Adrenal gland (tissue), 12 donors: Measurements from ENCODE around the gene RNF217. TPM values are rescaled to one million over a fixed set of nuclear protein-coding genes. Genes with fewer than 3 reads are reported as not detected.

Experiments
- DNase-seq, 7 donors: peaks; one replicate each; pipeline ENCODE4 v3.0.0-alpha.2; 2019 to 2020
- H3K27ac ChIP-seq, 5 donors: fragments of 200-600 bp; sonication (generic) in 4 of 5; 1 replicate in 3 of 5; 2 replicates in 2 of 5; pipeline versions ENCODE4 v1.5.1 to v1.8.0; 2016 to 2020; ENCODE audit warnings: mild to moderate bottlenecking in 1 of 5
- H3K27me3 ChIP-seq: fragments of 200-600 bp; 2 replicates; pipeline ENCODE4 v1.8.0; 2021
- H3K36me3 ChIP-seq, 2 donors: fragments of 200-600 bp; replicated peaks in 1 of 2; 1 replicate in 1 of 2; 2 replicates in 1 of 2; pipeline versions ENCODE4 v1.5.1 to v1.8.0; 2018 to 2022
- H3K4me1 ChIP-seq, 2 donors: fragments of 200-600 bp; replicated peaks in 1 of 2; 1 replicate in 1 of 2; 2 replicates in 1 of 2; pipeline versions ENCODE4 v1.5.1 to v1.8.0; 2018 to 2021
- H3K4me3 ChIP-seq, 4 donors: fragments of 200-600 bp; sonication (generic) in 3 of 4; one replicate each; pipeline ENCODE4 v1.5.1; 2016 to 2018
- H3K9me3 ChIP-seq, 3 donors: fragments of 200-600 bp; sonication (generic) in 1 of 3; replicated peaks in 1 of 3; 1 replicate in 2 of 3; 2 replicates in 1 of 3; pipeline versions ENCODE4 v1.5.1 to v1.8.0; 2016 to 2021
- POLR2A ChIP-seq, 2 donors: fragments of 450-650 bp; IDR thresholded peaks; one replicate each; pipeline ENCODE4 v1.6.1; 2017; ENCODE audit warnings: antibody characterized with exemption in 2 of 2, mild to moderate bottlenecking in 2 of 2, moderate library complexity in 1 of 2
- WGBS, 4 donors: extraction: QIAGEN DNeasy Blood & Tissue Kit in 2 of 4; methylation state at CpG; one replicate each; pipeline versions ENCODE4 v1.1.5 to v1.1.7; 2013 to 2017; 5-methylcytosine and 5-hydroxymethylcytosine counted together
- intact Hi-C, 2 donors: fragments of 100-400 bp; cut with DNase I; formaldehyde crosslinking; loops; one replicate each; pipeline versions ENCODE4 v1.14.1 to v1.15.0; 2022 to 2023
- polyA plus RNA-seq, 3 donors: library from polyadenylated mRNA; stranded (reverse); fragments of 200-250 nt in 2 of 3; fragments of 350-450 nt in 1 of 3; fragmentation: Illumina TruSeq in 1 of 3; extraction: RNeasy Lipid Tissue Mini Kit (QIAGEN cat#74804) in 1 of 3; gene quantifications; one replicate each; pipeline ENCODE4 v1.2.3, GENCODE V29; 2013 to 2014
- total RNA-seq, 9 donors: library from RNA; depleted of rRNA in 4 of 9; stranded (reverse); fragments of >200 nt in 4 of 9; fragments of 120-200 nt in 1 of 9; fragmentation: NEBNext Ultra II Directional in 1 of 9; extraction: Animal tissue kit (Norgen Biotek cat#: 25700) in 1 of 9; gene quantifications; one replicate each; pipeline versions ENCODE4 v1.1.0 to v1.2.4, GENCODE V29; 2013 to 2023
- TF ChIP-seq, protein P1 (sequence below), 6 experiments: fragments of 450-650 bp in 4 of 6; fragments of 200-600 bp in 2 of 6; sonication (generic) in 1 of 6; IDR thresholded peaks; 1 replicate in 5 of 6; 2 replicates in 1 of 6; pipeline versions ENCODE4 v1.5.1 to v1.8.0; 2016 to 2021; ENCODE audit warnings: antibody characterized with exemption in 6 of 6, mild to moderate bottlenecking in 2 of 6, moderate library complexity in 1 of 6
- donor health status: healthy with polysubstance abuse.
- donor health status: Bipolar disorder and iron deficiency.
- donor health status: DM: yes; HTN: yes; CAD: no.
- donor health status: DM: no; HTN: no; CAD: no.
- donor health status: DM: no; HTN: no; CAD: no.
- donor health status: DM: yes; HTN: yes; CAD: no.

RNF217 gene
- total and polyA plus RNA-seq, 12 donors = 4.6 to 23.0 (median 11.5) TPM

DNA sequence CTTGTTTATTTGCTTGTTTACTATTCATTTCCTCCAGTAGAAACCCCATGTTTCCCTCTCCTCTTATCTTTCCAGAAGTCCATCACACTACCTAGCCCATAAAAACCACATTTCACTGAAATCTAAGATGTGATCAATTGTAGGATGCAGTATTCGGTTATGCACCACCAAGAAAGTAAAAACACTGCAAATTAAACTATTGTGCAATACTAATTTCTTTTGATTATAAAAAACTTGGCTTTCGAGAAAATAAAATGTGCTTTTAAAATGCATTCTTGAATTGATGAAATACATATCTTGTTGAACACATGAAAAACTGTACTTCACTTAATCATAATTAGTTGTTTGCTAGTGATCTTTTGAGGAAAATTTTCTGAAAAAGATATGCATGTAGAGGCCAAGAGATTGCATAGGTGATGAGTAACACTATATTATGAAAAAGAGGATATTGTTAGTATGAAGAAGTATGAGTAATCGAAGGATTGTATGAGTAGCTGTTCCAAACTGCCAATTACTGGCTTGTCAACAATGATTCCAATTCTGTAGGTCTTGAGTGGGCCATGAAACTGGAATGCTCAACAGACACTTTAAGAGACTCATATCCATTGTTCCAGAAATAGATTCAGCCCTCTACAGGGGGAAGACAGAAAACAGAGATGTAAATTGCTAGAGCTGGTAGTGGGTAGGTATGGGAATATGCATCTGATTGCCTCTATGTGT, 79.7 kb downstream of the RNF217 start:
- no peak for TF ChIP-seq POLR2A (IDR thresholded peaks at IDR 0.05)
- TF ChIP-seq, protein P1, sequence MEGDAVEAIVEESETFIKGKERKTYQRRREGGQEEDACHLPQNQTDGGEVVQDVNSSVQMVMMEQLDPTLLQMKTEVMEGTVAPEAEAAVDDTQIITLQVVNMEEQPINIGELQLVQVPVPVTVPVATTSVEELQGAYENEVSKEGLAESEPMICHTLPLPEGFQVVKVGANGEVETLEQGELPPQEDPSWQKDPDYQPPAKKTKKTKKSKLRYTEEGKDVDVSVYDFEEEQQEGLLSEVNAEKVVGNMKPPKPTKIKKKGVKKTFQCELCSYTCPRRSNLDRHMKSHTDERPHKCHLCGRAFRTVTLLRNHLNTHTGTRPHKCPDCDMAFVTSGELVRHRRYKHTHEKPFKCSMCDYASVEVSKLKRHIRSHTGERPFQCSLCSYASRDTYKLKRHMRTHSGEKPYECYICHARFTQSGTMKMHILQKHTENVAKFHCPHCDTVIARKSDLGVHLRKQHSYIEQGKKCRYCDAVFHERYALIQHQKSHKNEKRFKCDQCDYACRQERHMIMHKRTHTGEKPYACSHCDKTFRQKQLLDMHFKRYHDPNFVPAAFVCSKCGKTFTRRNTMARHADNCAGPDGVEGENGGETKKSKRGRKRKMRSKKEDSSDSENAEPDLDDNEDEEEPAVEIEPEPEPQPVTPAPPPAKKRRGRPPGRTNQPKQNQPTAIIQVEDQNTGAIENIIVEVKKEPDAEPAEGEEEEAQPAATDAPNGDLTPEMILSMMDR (IDR thresholded peaks at IDR 0.05) = no peak
- DNase-seq = no peak
- intact Hi-C loops = no loop called here
- no peak overlapping the region for H3K27ac ChIP-seq
- 82 to 90% (median 86%) methylated on average over 3 of the region's 3 CpGs for WGBS, 4 donors
- H3K27me3 ChIP-seq = no peaks in the 10 kb centered on the region
- no peaks in the 10 kb centered on the region for H3K4me1 ChIP-seq
- H3K9me3 ChIP-seq = no peaks in the 10 kb centered on the region
- H3K4me3 ChIP-seq = no peak overlapping the region
- H3K36me3 ChIP-seq = peaks cover 0 to 8% of the 10 kb centered on the region in 2 donors

DNA sequence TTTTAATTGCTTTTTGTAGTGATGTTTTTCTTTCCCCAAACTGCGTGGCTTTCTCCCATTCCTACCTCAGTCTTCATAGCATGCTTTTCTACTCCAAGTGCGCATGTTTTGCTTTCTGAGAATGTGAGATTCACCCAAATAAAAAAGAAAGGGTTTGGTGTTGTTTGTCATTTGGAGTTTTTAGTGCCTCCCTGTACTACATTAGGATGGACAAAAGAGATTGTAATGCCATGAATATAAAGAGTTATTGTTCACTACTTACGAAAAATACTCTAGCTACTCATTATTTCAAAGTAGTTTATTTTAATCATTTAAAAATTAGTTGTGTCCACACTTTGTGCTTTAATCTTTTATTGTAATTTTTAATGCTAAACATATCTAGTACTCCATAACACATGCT, 81.8 kb downstream of the RNF217 start:
- no peak overlapping the region for H3K4me3 ChIP-seq
- intact Hi-C loops = no loop called here
- WGBS, 4 donors = 64 to 79% (median 71%) methylated on average over 3 of the region's 3 CpGs
- peaks cover 0 to 8% of the 10 kb centered on the region in 2 donors for H3K36me3 ChIP-seq
- no peak for DNase-seq
- TF ChIP-seq, protein P1 (IDR thresholded peaks at IDR 0.05) = no peak
- no peak for TF ChIP-seq POLR2A (IDR thresholded peaks at IDR 0.05)
- H3K9me3 ChIP-seq = no peaks in the 10 kb centered on the region
- no peaks in the 10 kb centered on the region for H3K4me1 ChIP-seq
- no peaks in the 10 kb centered on the region for H3K27me3 ChIP-seq
- no peak overlapping the region for H3K27ac ChIP-seq

DNA sequence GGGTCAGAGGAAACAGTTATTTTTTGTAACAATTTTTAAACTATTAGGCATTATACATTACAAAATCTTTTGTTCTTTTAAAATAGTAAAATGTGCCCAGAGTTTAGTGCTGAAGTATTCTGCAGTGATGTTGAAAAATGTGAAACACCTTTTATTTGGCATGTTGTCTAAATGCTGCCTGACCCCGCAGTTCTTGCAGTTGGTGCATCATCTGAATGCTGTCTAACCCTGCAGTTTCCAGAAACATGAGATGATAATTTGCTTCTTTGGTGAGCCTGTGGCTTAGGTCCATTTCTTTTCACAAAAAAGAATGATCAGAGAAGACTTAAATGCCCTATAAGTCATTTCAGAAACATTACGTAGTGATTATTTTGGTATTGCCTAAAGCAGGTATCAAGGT, 82.4 kb downstream of the RNF217 start:
- WGBS, 4 donors = 88 to 100% (median 97%) methylated on average over 2 of the region's 2 CpGs
- Histone ChIP-seq H3K27me3 (no peaks in the 10 kb centered on the region), H3K9me3 (no peaks in the 10 kb centered on the region), H3K36me3 (peaks cover 0 to 8% of the 10 kb centered on the region in 2 donors), H3K4me1 (no peaks in the 10 kb centered on the region), H3K4me3 (no peak overlapping the region), H3K27ac (no peak overlapping the region)
- intact Hi-C loops = no loop called here
- no peak for DNase-seq
- TF ChIP-seq, protein P1 (IDR thresholded peaks at IDR 0.05) = no peak
- TF ChIP-seq POLR2A (IDR thresholded peaks at IDR 0.05) = no peak

DNA sequence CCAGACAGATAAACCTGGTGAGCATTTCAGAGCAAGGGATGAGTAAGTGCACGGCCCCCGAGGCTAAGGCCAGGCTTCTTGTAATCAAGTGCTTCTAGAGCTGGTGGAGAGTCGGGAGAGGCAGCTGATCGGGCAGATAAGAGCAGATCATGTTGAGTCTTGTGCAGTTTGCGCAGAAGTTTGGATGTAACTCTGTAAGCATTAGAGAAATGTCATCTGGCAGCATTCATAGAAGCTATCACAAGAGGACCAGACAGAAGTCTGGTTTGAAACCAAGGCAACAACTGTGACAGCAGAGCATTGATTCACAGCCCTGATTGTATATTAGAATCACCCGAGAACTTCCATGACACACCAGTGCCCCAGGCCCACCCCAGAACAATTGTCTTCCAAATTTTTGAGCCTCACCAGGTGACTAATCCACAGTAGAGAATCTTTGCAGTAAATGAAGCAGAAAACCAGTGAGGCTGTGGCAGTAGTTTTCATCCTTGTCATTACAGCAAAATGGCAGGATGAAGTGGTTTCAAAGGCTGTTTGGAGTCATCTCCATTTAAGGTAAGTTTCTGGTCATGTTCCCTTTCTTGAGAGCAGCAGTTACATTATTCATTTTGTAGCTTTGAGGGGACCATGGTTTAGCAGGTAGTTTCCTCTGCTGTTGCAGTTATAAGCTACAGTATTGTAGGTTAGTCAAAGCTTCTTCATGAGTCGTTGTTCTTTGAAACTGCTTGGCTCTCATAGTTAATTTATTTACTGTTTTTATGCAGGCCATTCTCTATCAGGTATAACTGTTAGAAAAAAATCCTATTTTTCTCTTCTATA, 84.1 kb downstream of the RNF217 start:
- Histone ChIP-seq H3K4me1 (no peaks in the 10 kb centered on the region), H3K9me3 (no peaks in the 10 kb centered on the region), H3K27me3 (no peaks in the 10 kb centered on the region), H3K36me3 (peaks cover 0 to 8% of the 10 kb centered on the region in 2 donors), H3K4me3 (no peak overlapping the region), H3K27ac (no peak overlapping the region)
- 81 to 88% (median 82%) methylated on average over 7 of the region's 7 CpGs for WGBS, 4 donors
- intact Hi-C loops = no loop called here
- no peak for DNase-seq
- TF ChIP-seq, protein P1 (IDR thresholded peaks at IDR 0.05) = no peak
- TF ChIP-seq POLR2A (IDR thresholded peaks at IDR 0.05) = no peak
